HepG2 (cell line): ENCODE data around the gene UPK1A. TPM values are rescaled to one million over a fixed set of nuclear protein-coding genes. Genes with fewer than 3 reads are reported as not detected.
A peak's percentile ranks its signal among the peaks of the same experiment; 100 is the strongest.

Experiments
- GATAD1 ChIP-seq: IDR thresholded peaks from 2 replicates; pipeline ENCODE4 v1.6.1; 2016; ENCODE audit warnings: missing genetic modification reagents, missing compliant biosample characterization
- HDAC1 ChIP-seq: sonication (generic); formaldehyde crosslinking; IDR thresholded peaks from 2 replicates; pipeline ENCODE4 v1.5.1; 2020; ENCODE audit warnings: mild to moderate bottlenecking, missing genetic modification reagents
- HIC2 ChIP-seq: sonication (generic); formaldehyde crosslinking; IDR thresholded peaks from 2 replicates; pipeline ENCODE4 v1.9.0; 2022; ENCODE audit warnings: low read depth, missing genetic modification reagents
- HNRNPLL ChIP-seq: fragments of 200-400 bp; formaldehyde crosslinking; IDR thresholded peaks from 2 replicates; pipeline ENCODE4 v1.6.1; 2017; ENCODE audit warnings: mild to moderate bottlenecking, low read depth, low read length; ENCODE audit not compliant: poor library complexity, severe bottlenecking
- HOXA3 ChIP-seq: sonication (generic); formaldehyde crosslinking; IDR thresholded peaks from 2 replicates; pipeline ENCODE4 v1.5.0; 2020; ENCODE audit warnings: missing genetic modification reagents
- KLF16 ChIP-seq, 2 experiments: sonication (generic) in 1 of 2; formaldehyde crosslinking in 1 of 2; IDR thresholded peaks; 2 replicates each; pipeline versions ENCODE4 v1.6.1 to v1.8.0; 2016 to 2023; ENCODE audit warnings: missing genetic modification reagents in 2 of 2, missing compliant biosample characterization in 1 of 2
- KMT2B ChIP-seq: IDR thresholded peaks from 2 replicates; pipeline ENCODE4 v1.6.1; 2016; ENCODE audit warnings: missing genetic modification reagents, missing compliant biosample characterization
- MBD4 ChIP-seq: IDR thresholded peaks from 2 replicates; pipeline ENCODE4 v1.6.1; 2012; ENCODE audit warnings: low read length, inconsistent platforms, borderline replicate concordance
- MEF2D ChIP-seq: sonication (generic); formaldehyde crosslinking; IDR thresholded peaks from 2 replicates; pipeline ENCODE4 v1.5.1; 2020; ENCODE audit warnings: mild to moderate bottlenecking, missing genetic modification reagents
- MIXL1 ChIP-seq: IDR thresholded peaks from 2 replicates; pipeline ENCODE4 v1.6.1; 2016
- MXD4 ChIP-seq: IDR thresholded peaks from 2 replicates; pipeline ENCODE4 v1.6.1; 2016; ENCODE audit warnings: mild to moderate bottlenecking, missing biosample characterization, missing genetic modification reagents
- RARG ChIP-seq: sonication (generic); formaldehyde crosslinking; IDR thresholded peaks from 2 replicates; pipeline ENCODE4 v1.4.0; 2020; ENCODE audit warnings: low read depth, mild to moderate bottlenecking, missing genetic modification reagents
- RORA ChIP-seq: sonication (generic); formaldehyde crosslinking; IDR thresholded peaks from 2 replicates; pipeline ENCODE4 v1.5.0; 2020; ENCODE audit warnings: mild to moderate bottlenecking, missing genetic modification reagents, moderate library complexity
- SALL2 ChIP-seq: sonication (generic); formaldehyde crosslinking; IDR thresholded peaks from 2 replicates; pipeline ENCODE4 v1.8.1; 2023; ENCODE audit warnings: mild to moderate bottlenecking, missing genetic modification reagents, inconsistent platforms
- SNRNP70 ChIP-seq: fragments of 200-400 bp; formaldehyde crosslinking; IDR thresholded peaks from 2 replicates; pipeline ENCODE4 v1.6.1; 2017; ENCODE audit warnings: mild to moderate bottlenecking, low read depth, low read length, moderate library complexity
- TFAP4 ChIP-seq: sonication (generic); IDR thresholded peaks from 2 replicates; pipeline ENCODE4 v1.6.1; 2016; ENCODE audit warnings: low read depth, borderline replicate concordance
- ZBTB3 ChIP-seq: sonication (generic); formaldehyde crosslinking; IDR thresholded peaks from 2 replicates; pipeline ENCODE4 v1.4.0; 2020; ENCODE audit warnings: low read depth, mild to moderate bottlenecking, moderate library complexity, missing genetic modification reagents, borderline replicate concordance
- ZNF160 ChIP-seq: sonication (generic); formaldehyde crosslinking; IDR thresholded peaks from 2 replicates; pipeline ENCODE4 v1.8.0; 2022; ENCODE audit warnings: mild to moderate bottlenecking, inconsistent platforms, missing genetic modification reagents
- ZNF207 ChIP-seq: fragments of 450-650 bp; IDR thresholded peaks from 2 replicates; pipeline ENCODE4 v1.6.1; 2016; ENCODE audit warnings: antibody characterized with exemption, borderline replicate concordance
- ZNF33A ChIP-seq: sonication (generic); formaldehyde crosslinking; IDR thresholded peaks from 2 replicates; pipeline ENCODE4 v1.5.1; 2020; ENCODE audit warnings: missing genetic modification reagents, mild to moderate bottlenecking, moderate library complexity, borderline replicate concordance
- ZNF546 ChIP-seq: sonication (generic); formaldehyde crosslinking; conservative IDR thresholded peaks from 2 replicates; pipeline ENCODE4 v1.8.1; 2023; ENCODE audit warnings: mild to moderate bottlenecking, missing genetic modification reagents
- ZNF562 ChIP-seq: sonication (generic); formaldehyde crosslinking; IDR thresholded peaks from 2 replicates; pipeline ENCODE4 v1.8.0; 2022; ENCODE audit warnings: missing genetic modification reagents, borderline replicate concordance
- polyA plus RNA-seq, 8 experiments: library from polyadenylated mRNA; depleted of rRNA in 3 of 8; stranded (reverse) in 7 of 8; unstranded in 1 of 8; fragments of >200 nt; fragmentation: Illumina TruSeq in 4 of 8; extraction: Trizol in 4 of 8; gene quantifications; 2 replicates each; pipeline versions ENCODE4 v1.2.1 to v1.2.3, GENCODE V29; 2011 to 2016; ENCODE audit warnings: low read depth in 4 of 8, missing spikeins in 1 of 8, mixed read lengths in 1 of 8; ENCODE audit not compliant: insufficient read depth in 1 of 8
- total RNA-seq, 5 experiments: library from RNA; depleted of rRNA; stranded (reverse); fragments of >200 nt; fragmentation: Illumina TruSeq; extraction: Trizol; gene quantifications; 2 replicates each; pipeline ENCODE4 v1.2.3, GENCODE V29; 2016; ENCODE audit warnings: low read depth in 1 of 5
- TF ChIP-seq, protein P1 (sequence below): sonication (generic); formaldehyde crosslinking; IDR thresholded peaks from 2 replicates; pipeline ENCODE4 v1.4.0; 2020; ENCODE audit warnings: missing genetic modification reagents
- TF ChIP-seq, protein P2 (sequence below): sonication (generic); formaldehyde crosslinking; IDR thresholded peaks from 2 replicates; pipeline ENCODE4 v1.5.0; 2020; ENCODE audit warnings: mild to moderate bottlenecking, missing genetic modification reagents

The UPK1A gene
- total and polyA plus RNA-seq, 2 of the 13 experiments (the other 11 are each of a cell fraction or from before 2014, with no cell fraction given) = 2.9 TPM; not detected in 1

DNA sequence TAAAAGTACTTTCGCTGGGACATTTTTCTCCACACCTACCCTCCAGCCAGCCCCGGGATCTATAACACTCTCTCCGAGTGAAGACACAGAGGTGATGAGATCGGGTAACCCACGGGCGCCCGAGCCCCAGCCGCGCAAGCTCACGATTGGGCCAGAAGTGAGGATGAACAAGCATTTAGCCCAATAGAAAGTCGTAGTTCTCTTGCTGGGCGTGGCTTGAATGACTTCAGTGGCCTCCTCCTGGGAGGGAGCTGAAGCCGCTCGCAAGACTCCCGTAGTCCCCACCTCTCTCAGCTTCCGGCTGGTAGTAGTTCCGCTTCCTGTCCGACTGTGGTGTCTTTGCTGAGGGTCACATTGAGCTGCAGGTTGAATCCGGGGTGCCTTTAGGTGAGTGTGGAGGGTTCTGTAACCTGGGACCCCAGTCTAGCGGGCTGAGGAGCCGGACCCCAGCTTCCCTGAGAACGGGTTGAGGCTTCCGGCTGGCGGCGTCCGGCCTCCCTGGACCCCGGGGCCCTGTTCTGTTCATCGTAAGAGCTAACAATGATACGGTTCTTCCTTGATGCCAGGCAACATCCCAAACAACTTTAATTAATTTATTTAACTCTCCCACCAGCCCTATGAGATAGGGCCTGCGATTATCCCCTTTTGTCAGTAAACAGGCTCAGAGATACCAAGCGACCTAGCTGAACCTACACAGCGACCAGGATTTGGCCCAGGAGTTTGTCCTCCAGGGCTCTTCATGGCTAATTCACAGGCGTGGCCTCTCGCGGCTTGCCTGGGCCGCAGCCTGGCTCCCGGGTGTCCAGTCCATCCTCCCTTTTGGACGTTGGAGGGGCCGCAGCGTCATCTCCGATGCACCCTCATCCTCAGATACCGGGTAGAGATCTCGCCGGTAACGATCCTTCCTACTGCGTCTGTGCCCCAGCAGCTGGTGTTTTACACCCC lies 18.0 kb upstream of the UPK1A start, which contains the start of gene COX6B1 (continued):
- TF ChIP-seq TFAP4 = no peak
- TF ChIP-seq ZNF562 (CRISPR knock-in tag) = no peak
- TF ChIP-seq MIXL1 (CRISPR knock-in tag) = 0 out of 2 replicates have a peak, but pooled peaks have one; percentile 13
- peak; percentile 28 for TF ChIP-seq HNRNPLL
- TF ChIP-seq, protein P1, sequence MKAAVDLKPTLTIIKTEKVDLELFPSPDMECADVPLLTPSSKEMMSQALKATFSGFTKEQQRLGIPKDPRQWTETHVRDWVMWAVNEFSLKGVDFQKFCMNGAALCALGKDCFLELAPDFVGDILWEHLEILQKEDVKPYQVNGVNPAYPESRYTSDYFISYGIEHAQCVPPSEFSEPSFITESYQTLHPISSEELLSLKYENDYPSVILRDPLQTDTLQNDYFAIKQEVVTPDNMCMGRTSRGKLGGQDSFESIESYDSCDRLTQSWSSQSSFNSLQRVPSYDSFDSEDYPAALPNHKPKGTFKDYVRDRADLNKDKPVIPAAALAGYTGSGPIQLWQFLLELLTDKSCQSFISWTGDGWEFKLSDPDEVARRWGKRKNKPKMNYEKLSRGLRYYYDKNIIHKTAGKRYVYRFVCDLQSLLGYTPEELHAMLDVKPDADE (CRISPR knock-in tag) = no peak
- peak; percentile 83 for TF ChIP-seq GATAD1 (CRISPR knock-in tag)
- TF ChIP-seq RORA (CRISPR knock-in tag) = no peak
- TF ChIP-seq KLF16 (CRISPR knock-in tag; IDR thresholded peaks at IDR 0.05) = peak in 1 of 2 experiments; percentile 54; a peak in 1 of 4 replicates
- TF ChIP-seq HIC2 = no peak
- no peak for TF ChIP-seq ZNF546 (CRISPR knock-in tag)
- no peak for TF ChIP-seq SNRNP70
- no peak for TF ChIP-seq RARG (CRISPR knock-in tag)
- TF ChIP-seq ZNF33A (CRISPR knock-in tag) = no peak
- TF ChIP-seq HDAC1 = peak; percentile 43; the same call in 1 of the 2 replicates
- TF ChIP-seq HOXA3 (CRISPR knock-in tag) = peak; percentile 41; the same call in 1 of the 2 replicates
- TF ChIP-seq MEF2D (CRISPR knock-in tag) = 0 out of 2 replicates have a peak, but pooled peaks have one; percentile 43
- TF ChIP-seq ZNF207 = no peak
- no peak for TF ChIP-seq ZNF160
- TF ChIP-seq MBD4 = no peak
- 0 out of 2 replicates have a peak, but pooled peaks have one; percentile 43 for TF ChIP-seq SALL2 (CRISPR knock-in tag)
- 0 out of 2 replicates have a peak, but pooled peaks have one; percentile 17 for TF ChIP-seq MXD4 (CRISPR knock-in tag)
- no peak; the same call in 1 of the 2 replicates for TF ChIP-seq KMT2B
- TF ChIP-seq, protein P2, sequence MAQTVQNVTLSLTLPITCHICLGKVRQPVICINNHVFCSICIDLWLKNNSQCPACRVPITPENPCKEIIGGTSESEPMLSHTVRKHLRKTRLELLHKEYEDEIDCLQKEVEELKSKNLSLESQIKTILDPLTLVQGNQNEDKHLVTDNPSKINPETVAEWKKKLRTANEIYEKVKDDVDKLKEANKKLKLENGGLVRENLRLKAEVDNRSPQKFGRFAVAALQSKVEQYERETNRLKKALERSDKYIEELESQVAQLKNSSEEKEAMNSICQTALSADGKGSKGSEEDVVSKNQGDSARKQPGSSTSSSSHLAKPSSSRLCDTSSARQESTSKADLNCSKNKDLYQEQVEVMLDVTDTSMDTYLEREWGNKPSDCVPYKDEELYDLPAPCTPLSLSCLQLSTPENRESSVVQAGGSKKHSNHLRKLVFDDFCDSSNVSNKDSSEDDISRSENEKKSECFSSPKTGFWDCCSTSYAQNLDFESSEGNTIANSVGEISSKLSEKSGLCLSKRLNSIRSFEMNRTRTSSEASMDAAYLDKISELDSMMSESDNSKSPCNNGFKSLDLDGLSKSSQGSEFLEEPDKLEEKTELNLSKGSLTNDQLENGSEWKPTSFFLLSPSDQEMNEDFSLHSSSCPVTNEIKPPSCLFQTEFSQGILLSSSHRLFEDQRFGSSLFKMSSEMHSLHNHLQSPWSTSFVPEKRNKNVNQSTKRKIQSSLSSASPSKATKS = no peak
- no peak for TF ChIP-seq ZBTB3 (CRISPR knock-in tag)
